IMR-90 (cell line): ENCODE measurements around the gene PMAIP1.

ENCODE experiments used
- BHLHE40 ChIP-seq: fragments of 150-350 bp; IDR thresholded peaks from 2 replicates; pipeline ENCODE4 v1.6.1; 2016; ENCODE audit warnings: mild to moderate bottlenecking, low read depth, low read length
- CEBPB ChIP-seq: IDR thresholded peaks from 2 replicates; pipeline ENCODE4 v1.6.1; 2012; ENCODE audit warnings: low read depth, low read length, improper control_type of control experiment
- CHD1 ChIP-seq: IDR thresholded peaks from 2 replicates; pipeline ENCODE4 v1.6.1; 2012; ENCODE audit warnings: low read depth, low read length, improper control_type of control experiment
- CTCF ChIP-seq: conservative IDR thresholded peaks from 2 replicates; pipeline ENCODE4 v1.5.1; 2012; ENCODE audit warnings: mild to moderate bottlenecking, low read depth, low read length, improper control_type of control experiment
- MAFK ChIP-seq: IDR thresholded peaks from 2 replicates; pipeline ENCODE4 v1.6.1; 2012; ENCODE audit warnings: low read depth, low read length, improper control_type of control experiment
- MAZ ChIP-seq: IDR thresholded peaks from 2 replicates; pipeline ENCODE4 v1.6.1; 2012; ENCODE audit warnings: low read depth, mild to moderate bottlenecking, low read length, improper control_type of control experiment, moderate library complexity, borderline replicate concordance
- MXI1 ChIP-seq: IDR thresholded peaks from 2 replicates; pipeline ENCODE4 v1.6.1; 2012; ENCODE audit warnings: low read depth, mild to moderate bottlenecking, low read length, moderate library complexity, borderline replicate concordance
- POLR2A ChIP-seq: IDR thresholded peaks from 2 replicates; pipeline ENCODE4 v1.6.1; 2012; ENCODE audit warnings: mild to moderate bottlenecking, low read depth, low read length
- RAD21 ChIP-seq: IDR thresholded peaks from 2 replicates; pipeline ENCODE4 v1.6.1; 2012; ENCODE audit warnings: low read length, improper control_type of control experiment
- RFX5 ChIP-seq: IDR thresholded peaks from 2 replicates; pipeline ENCODE4 v1.8.0; 2012; ENCODE audit warnings: low read depth, mild to moderate bottlenecking, low read length, moderate library complexity
- SMC3 ChIP-seq: fragments of 150-350 bp; IDR thresholded peaks from 2 replicates; pipeline ENCODE4 v1.6.1; 2016; ENCODE audit warnings: low read depth, mild to moderate bottlenecking, antibody characterized with exemption, low read length, moderate library complexity
- USF2 ChIP-seq: fragments of 150-350 bp; IDR thresholded peaks from 2 replicates; pipeline ENCODE4 v1.6.1; 2017; ENCODE audit warnings: mild to moderate bottlenecking, antibody characterized with exemption, low read length, low read depth

GRCh38 chr18:59951591-59951990, 51.8 kb downstream of the PMAIP1 start:
- TF ChIP-seq CTCF = no peak
- no peak for TF ChIP-seq CEBPB
- TF ChIP-seq POLR2A = no peak
- TF ChIP-seq RAD21 = no peak
- no peak for TF ChIP-seq CHD1
- TF ChIP-seq SMC3 = no peak
- TF ChIP-seq RFX5 = no peak
- no peak for TF ChIP-seq BHLHE40
- no peak for TF ChIP-seq MAZ
- no peak for TF ChIP-seq MAFK
- no peak for TF ChIP-seq USF2
- TF ChIP-seq MXI1 = no peak
